SKM-1 (cell line): ENCODE data around the gene KCNB1.

Experiments
- DNase-seq: peaks from one replicate; lab custom pipeline; 2025; ENCODE audit not compliant: unreplicated experiment; lab: John Stamatoyannopoulos, UW

The KCNB1 gene

GRCh38 chr20:49471397-49471796, 11.1 kb downstream of the KCNB1 start:
- no peak for DNase-seq

GRCh38 chr20:49470922-49471321, 11.5 kb downstream of the KCNB1 start:
- DNase-seq, result no peak

GRCh38 chr20:49469060-49469459, 13.4 kb downstream of the KCNB1 start:
- no peak for DNase-seq

- no peak for DNase-seq
Measured at GRCh38 chr20:49468412-49468811, 14.1 kb downstream of the KCNB1 start.

- DNase-seq, result no peak
Measured at GRCh38 chr20:49466114-49466912, 16.2 kb downstream of the KCNB1 start.

- no peak for DNase-seq
Measured at GRCh38 chr20:49464556-49464955, 17.9 kb downstream of the KCNB1 start.

- DNase-seq, result no peak
Measured at GRCh38 chr20:49462626-49463025, 19.8 kb downstream of the KCNB1 start.

GRCh38 chr20:49461894-49462620, 20.4 kb downstream of the KCNB1 start:
- no peak for DNase-seq

GRCh38 chr20:49460916-49461315, 21.6 kb downstream of the KCNB1 start:
- DNase-seq, result no peak

GRCh38 chr20:49460131-49460530, 22.3 kb downstream of the KCNB1 start:
- no peak for DNase-seq

GRCh38 chr20:49459684-49460083, 22.8 kb downstream of the KCNB1 start:
- no peak for DNase-seq

- no peak for DNase-seq
Measured at GRCh38 chr20:49457444-49457843, 25.0 kb downstream of the KCNB1 start.

- DNase-seq, result no peak
Measured at GRCh38 chr20:49456646-49457045, 25.8 kb downstream of the KCNB1 start.

GRCh38 chr20:49455691-49456090, 26.8 kb downstream of the KCNB1 start:
- no peak for DNase-seq

- no peak for DNase-seq
Measured at GRCh38 chr20:49452011-49452482, 30.4 kb downstream of the KCNB1 start.

- DNase-seq, result no peak
Measured at GRCh38 chr20:49450281-49450721, 32.2 kb downstream of the KCNB1 start.

- no peak for DNase-seq
Measured at GRCh38 chr20:49448917-49449316, 33.6 kb downstream of the KCNB1 start.

GRCh38 chr20:49447946-49448809, 34.3 kb downstream of the KCNB1 start:
- DNase-seq, result no peak

GRCh38 chr20:49447364-49447763, 35.1 kb downstream of the KCNB1 start:
- no peak for DNase-seq

- no peak for DNase-seq
Measured at GRCh38 chr20:49446808-49447207, 35.7 kb downstream of the KCNB1 start.

- no peak for DNase-seq
Measured at GRCh38 chr20:49446080-49446479, 36.4 kb downstream of the KCNB1 start.
